SK-N-SH (cell line): ENCODE results near the gene ARID1B. TPM values are rescaled to one million over a fixed set of nuclear protein-coding genes. Genes with fewer than 3 reads are reported as not detected.

Source experiments
- CTCF ChIA-PET: fragments of 300-600, 350-600 bp; formaldehyde crosslinking; extraction: SDS; loops from one replicate; lab custom pipeline; 2021; lab: Yijun Ruan, JAX
- POLR2A ChIA-PET: fragments of 350-600 bp; sonication (Branson Sonifier 250); formaldehyde crosslinking; extraction: SDS; loops from one replicate; lab custom pipeline; 2020; ENCODE audit warnings: antibody characterized with exemption, inconsistent platforms; lab: Yijun Ruan, JAX
- DNase-seq: peaks from one replicate; pipeline ENCODE4 v3.0.0; 2012
- H2AFZ ChIP-seq: fragments of 200-600 bp; sonication (generic); 2 replicates; pipeline ENCODE4 v1.8.1; 2016; ENCODE audit warnings: antibody characterized with exemption, mild to moderate bottlenecking, low read depth
- H3F3A ChIP-seq: fragments of 200-600 bp; sonication (generic); replicated peaks from 2 replicates; pipeline ENCODE3; 2016; ENCODE audit warnings: antibody characterized with exemption, mild to moderate bottlenecking; ENCODE audit not compliant: insufficient read depth
- H3K27ac ChIP-seq, 2 experiments: fragments of 200-500 bp in 1 of 2; fragments of 200-600 bp in 1 of 2; sonication (Bioruptor generic) in 1 of 2; sonication (generic), shearing (Covaris generic) in 1 of 2; 2 replicates each; pipeline versions ENCODE4 v1.5.1 to v1.6.1; 2014 to 2016; ENCODE audit warnings: low read depth in 2 of 2, inconsistent platforms in 1 of 2, low read length in 1 of 2, mild to moderate bottlenecking in 1 of 2, mixed read lengths in 1 of 2
- H3K27me3 ChIP-seq: fragments of 200-600 bp; sonication (generic), shearing (Covaris generic); 2 replicates; pipeline ENCODE4 v1.6.1; 2016; ENCODE audit warnings: mixed run types; ENCODE audit not compliant: insufficient read depth
- H3K36me3 ChIP-seq, 2 experiments: fragments of 200-500 bp in 1 of 2; fragments of 200-600 bp in 1 of 2; sonication (Bioruptor generic) in 1 of 2; sonication (generic) in 1 of 2; replicated peaks in 1 of 2; 2 replicates each; pipeline versions ENCODE3 to v1.5.1; 2014 to 2016; ENCODE audit warnings: low read length in 1 of 2, mild to moderate bottlenecking in 1 of 2; ENCODE audit not compliant: insufficient read depth in 2 of 2, control insufficient read depth in 1 of 2
- H3K4me1 ChIP-seq, 2 experiments: fragments of 200-500 bp in 1 of 2; fragments of 200-600 bp in 1 of 2; sonication (Bioruptor generic) in 1 of 2; sonication (generic), shearing (Covaris generic) in 1 of 2; 2 replicates each; pipeline versions ENCODE4 v1.5.1 to v1.6.1; 2014 to 2016; ENCODE audit warnings: low read depth in 1 of 2, low read length in 1 of 2, mixed run types in 1 of 2; ENCODE audit not compliant: insufficient read depth in 2 of 2, control insufficient read depth in 1 of 2
- H3K4me2 ChIP-seq: fragments of 200-600 bp; sonication (generic), shearing (Covaris generic); 2 replicates; pipeline ENCODE4 v1.6.1; 2017; ENCODE audit warnings: mixed run types
- H3K4me3 ChIP-seq, 2 experiments: fragments of 200-500 bp in 1 of 2; fragments of 200-600 bp in 1 of 2; sonication (Bioruptor generic) in 1 of 2; sonication (generic), shearing (Covaris generic) in 1 of 2; 2 replicates each; pipeline versions ENCODE4 v1.5.1 to v1.8.1; 2014 to 2016; ENCODE audit warnings: low read depth in 2 of 2, inconsistent platforms in 1 of 2, low read length in 1 of 2, mild to moderate bottlenecking in 1 of 2, mixed read lengths in 1 of 2, moderate library complexity in 1 of 2
- H3K79me2 ChIP-seq: fragments of 200-600 bp; sonication (generic); 2 replicates; pipeline ENCODE4 v1.8.1; 2017; ENCODE audit warnings: mild to moderate bottlenecking; ENCODE audit not compliant: insufficient read depth
- H3K9ac ChIP-seq: fragments of 200-600 bp; sonication (generic); 2 replicates; pipeline ENCODE4 v1.6.1; 2017; ENCODE audit warnings: mixed run types
- H3K9me2 ChIP-seq: fragments of 200-600 bp; sonication (generic); 2 replicates; pipeline ENCODE4 v1.6.1; 2017; ENCODE audit warnings: mixed run types
- H3K9me3 ChIP-seq: fragments of 200-600 bp; sonication (generic); 2 replicates; pipeline ENCODE4 v1.6.1; 2017; ENCODE audit warnings: mixed run types, mild to moderate bottlenecking, moderate library complexity
- H4K20me1 ChIP-seq: fragments of 200-600 bp; sonication (generic); 2 replicates; pipeline ENCODE4 v1.6.1; 2017; ENCODE audit warnings: mild to moderate bottlenecking, mixed run types; ENCODE audit not compliant: insufficient read depth
- FOXJ3 ChIP-seq: sonication (generic); formaldehyde crosslinking; IDR thresholded peaks from 2 replicates; pipeline ENCODE4 v1.5.1; 2020; ENCODE audit warnings: mild to moderate bottlenecking, missing genetic modification reagents
- FOXM1 ChIP-seq: IDR thresholded peaks from 2 replicates; pipeline ENCODE4 v1.4.0; 2012; ENCODE audit warnings: low read depth, mild to moderate bottlenecking
- GABPA ChIP-seq: IDR thresholded peaks from 2 replicates; pipeline ENCODE4 v1.4.0; 2012; ENCODE audit warnings: low read depth, mild to moderate bottlenecking
- RCOR1 ChIP-seq: fragments of 150-350 bp; IDR thresholded peaks from 2 replicates; pipeline ENCODE4 v1.6.1; 2017; ENCODE audit warnings: antibody characterized with exemption, low read length
- RFX5 ChIP-seq: IDR thresholded peaks from 2 replicates; pipeline ENCODE4 v1.6.1; 2012; ENCODE audit warnings: mild to moderate bottlenecking, improper control_type of control experiment, low read length
- SIN3A ChIP-seq: IDR thresholded peaks from 2 replicates; pipeline ENCODE4 v1.6.1; 2012; ENCODE audit warnings: low read depth, mild to moderate bottlenecking, low read length, moderate library complexity, borderline replicate concordance
- TEAD4 ChIP-seq: IDR thresholded peaks from 2 replicates; pipeline ENCODE4 v1.4.0; 2012; ENCODE audit warnings: mild to moderate bottlenecking, borderline replicate concordance; ENCODE audit not compliant: insufficient read depth
- YY1 ChIP-seq: IDR thresholded peaks from 2 replicates; pipeline ENCODE4 v1.4.0; 2012; ENCODE audit warnings: low read depth, mild to moderate bottlenecking
- WGBS: methylation state at CpG from one replicate; pipeline ENCODE4 v1.1.6; 2017; ENCODE audit warnings: low lambda C conversion rate; 5-methylcytosine and 5-hydroxymethylcytosine counted together
- polyA plus RNA-seq, 3 experiments: library from polyadenylated mRNA; depleted of rRNA; stranded (reverse); fragments of >200 nt; gene quantifications; 2 replicates each; pipeline ENCODE4 v1.2.3, GENCODE V29; 2012
- TF ChIP-seq, protein P1 (sequence below): IDR thresholded peaks from 2 replicates; pipeline ENCODE4; 2012
- TF ChIP-seq, protein P2 (sequence below): fragments of 200-600 bp; sonication (generic); IDR thresholded peaks from 2 replicates; pipeline ENCODE4 v1.6.1; 2017; ENCODE audit warnings: antibody characterized with exemption, mild to moderate bottlenecking, moderate library complexity
- TF ChIP-seq, protein P3 (sequence below): IDR thresholded peaks from 2 replicates; pipeline ENCODE4 v1.6.1; 2012; ENCODE audit warnings: mild to moderate bottlenecking, low read depth, low read length, moderate library complexity

Gene ARID1B
- polyA plus RNA-seq, 1 of the 3 experiments (the other 2 are of a cell fraction): 13.6 TPM

DNA sequence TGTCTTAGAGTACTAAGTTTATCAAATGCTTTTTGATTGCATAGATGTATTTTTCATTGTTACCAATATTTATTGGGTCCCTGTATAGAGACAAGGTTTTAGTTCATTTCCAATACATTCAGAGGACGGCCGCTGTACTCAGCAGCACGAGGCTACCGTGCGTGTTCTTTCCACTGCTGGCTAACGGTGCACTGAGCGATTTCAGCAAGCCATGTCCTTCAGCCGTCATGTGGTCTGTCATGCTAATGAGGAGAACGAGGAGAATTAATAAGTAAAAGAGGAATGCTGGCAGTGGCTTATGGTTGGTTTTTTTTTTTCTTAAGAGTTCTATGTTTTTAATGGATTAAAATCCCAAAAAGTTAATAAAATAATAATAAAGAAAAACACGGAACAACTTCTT is 253.6 kb downstream of the ARID1B start (continued):
- TF ChIP-seq RFX5 (no peak), FOXJ3 (CRISPR knock-in tag) (no peak), GABPA (no peak), FOXM1 (no peak), SIN3A (no peak)
- TF ChIP-seq, protein P1, sequence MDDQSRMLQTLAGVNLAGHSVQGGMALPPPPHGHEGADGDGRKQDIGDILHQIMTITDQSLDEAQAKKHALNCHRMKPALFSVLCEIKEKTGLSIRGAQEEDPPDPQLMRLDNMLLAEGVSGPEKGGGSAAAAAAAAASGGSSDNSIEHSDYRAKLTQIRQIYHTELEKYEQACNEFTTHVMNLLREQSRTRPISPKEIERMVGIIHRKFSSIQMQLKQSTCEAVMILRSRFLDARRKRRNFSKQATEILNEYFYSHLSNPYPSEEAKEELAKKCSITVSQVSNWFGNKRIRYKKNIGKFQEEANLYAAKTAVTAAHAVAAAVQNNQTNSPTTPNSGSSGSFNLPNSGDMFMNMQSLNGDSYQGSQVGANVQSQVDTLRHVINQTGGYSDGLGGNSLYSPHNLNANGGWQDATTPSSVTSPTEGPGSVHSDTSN: no peak
- TF ChIP-seq, protein P2, sequence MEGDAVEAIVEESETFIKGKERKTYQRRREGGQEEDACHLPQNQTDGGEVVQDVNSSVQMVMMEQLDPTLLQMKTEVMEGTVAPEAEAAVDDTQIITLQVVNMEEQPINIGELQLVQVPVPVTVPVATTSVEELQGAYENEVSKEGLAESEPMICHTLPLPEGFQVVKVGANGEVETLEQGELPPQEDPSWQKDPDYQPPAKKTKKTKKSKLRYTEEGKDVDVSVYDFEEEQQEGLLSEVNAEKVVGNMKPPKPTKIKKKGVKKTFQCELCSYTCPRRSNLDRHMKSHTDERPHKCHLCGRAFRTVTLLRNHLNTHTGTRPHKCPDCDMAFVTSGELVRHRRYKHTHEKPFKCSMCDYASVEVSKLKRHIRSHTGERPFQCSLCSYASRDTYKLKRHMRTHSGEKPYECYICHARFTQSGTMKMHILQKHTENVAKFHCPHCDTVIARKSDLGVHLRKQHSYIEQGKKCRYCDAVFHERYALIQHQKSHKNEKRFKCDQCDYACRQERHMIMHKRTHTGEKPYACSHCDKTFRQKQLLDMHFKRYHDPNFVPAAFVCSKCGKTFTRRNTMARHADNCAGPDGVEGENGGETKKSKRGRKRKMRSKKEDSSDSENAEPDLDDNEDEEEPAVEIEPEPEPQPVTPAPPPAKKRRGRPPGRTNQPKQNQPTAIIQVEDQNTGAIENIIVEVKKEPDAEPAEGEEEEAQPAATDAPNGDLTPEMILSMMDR: no peak

DNA sequence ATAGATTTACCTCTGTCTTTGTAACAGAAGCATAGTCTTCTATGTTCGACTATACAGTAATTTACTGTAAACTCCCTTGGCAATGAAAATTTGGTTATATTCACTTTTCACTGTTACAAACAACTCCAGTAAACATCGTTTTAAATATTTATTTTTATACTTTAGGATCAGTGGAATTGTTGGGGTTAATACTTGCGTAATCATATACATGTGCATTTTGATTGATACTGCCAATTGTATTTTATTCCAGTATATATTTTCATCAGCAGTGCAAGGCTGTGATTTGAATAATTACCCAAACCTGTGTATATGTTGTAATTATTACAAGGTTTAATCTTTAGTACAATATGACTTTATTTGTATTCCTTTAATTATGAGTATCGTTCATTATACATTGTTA is 255.7 kb downstream of the ARID1B start:
- peaks cover 67% of the 10 kb centered on the region for H3K79me2 ChIP-seq
- no peak overlapping the region for H2AFZ ChIP-seq
- CTCF ChIA-PET: interaction anchor here (0.6 to 2.4 kb wide), 7 partner anchors 10 to 1114 kb away, joined by 3 to 23 read pairs (median 7); no protein-coding TSS in a partner anchor

More for the DNA sequence above, 255.7 kb downstream of the ARID1B start:
- Histone ChIP-seq H3K4me2 (peak overlapping the region; percentile 76), H3F3A (peaks cover 14% of the 10 kb centered on the region), H3K9me3 (no peaks in the 10 kb centered on the region), H3K27ac (peak overlapping the region in 1 of 2 experiments; percentile 44; a peak in 1 of 4 replicates), H3K4me3 (peak overlapping the region; percentile 36 to 46; a peak in 1 of 4 replicates), H3K9me2 (no peaks in the 10 kb centered on the region), H3K4me1 (peaks cover 11 to 23% of the 10 kb centered on the region in 2 experiments; a peak in 3 of 4 replicates), H4K20me1 (peaks cover 4% of the 10 kb centered on the region; the same call in 1 of the 2 replicates), H3K27me3 (no peaks in the 10 kb centered on the region), H3K9ac (peak overlapping the region; percentile 63; the same call in 1 of the 2 replicates), H3K36me3 (peaks cover 0 to 9% of the 10 kb centered on the region in 2 experiments)
- no peak for TF ChIP-seq TEAD4
- no peak for TF ChIP-seq YY1
- TF ChIP-seq RCOR1: no peak
- TF ChIP-seq, protein P3, sequence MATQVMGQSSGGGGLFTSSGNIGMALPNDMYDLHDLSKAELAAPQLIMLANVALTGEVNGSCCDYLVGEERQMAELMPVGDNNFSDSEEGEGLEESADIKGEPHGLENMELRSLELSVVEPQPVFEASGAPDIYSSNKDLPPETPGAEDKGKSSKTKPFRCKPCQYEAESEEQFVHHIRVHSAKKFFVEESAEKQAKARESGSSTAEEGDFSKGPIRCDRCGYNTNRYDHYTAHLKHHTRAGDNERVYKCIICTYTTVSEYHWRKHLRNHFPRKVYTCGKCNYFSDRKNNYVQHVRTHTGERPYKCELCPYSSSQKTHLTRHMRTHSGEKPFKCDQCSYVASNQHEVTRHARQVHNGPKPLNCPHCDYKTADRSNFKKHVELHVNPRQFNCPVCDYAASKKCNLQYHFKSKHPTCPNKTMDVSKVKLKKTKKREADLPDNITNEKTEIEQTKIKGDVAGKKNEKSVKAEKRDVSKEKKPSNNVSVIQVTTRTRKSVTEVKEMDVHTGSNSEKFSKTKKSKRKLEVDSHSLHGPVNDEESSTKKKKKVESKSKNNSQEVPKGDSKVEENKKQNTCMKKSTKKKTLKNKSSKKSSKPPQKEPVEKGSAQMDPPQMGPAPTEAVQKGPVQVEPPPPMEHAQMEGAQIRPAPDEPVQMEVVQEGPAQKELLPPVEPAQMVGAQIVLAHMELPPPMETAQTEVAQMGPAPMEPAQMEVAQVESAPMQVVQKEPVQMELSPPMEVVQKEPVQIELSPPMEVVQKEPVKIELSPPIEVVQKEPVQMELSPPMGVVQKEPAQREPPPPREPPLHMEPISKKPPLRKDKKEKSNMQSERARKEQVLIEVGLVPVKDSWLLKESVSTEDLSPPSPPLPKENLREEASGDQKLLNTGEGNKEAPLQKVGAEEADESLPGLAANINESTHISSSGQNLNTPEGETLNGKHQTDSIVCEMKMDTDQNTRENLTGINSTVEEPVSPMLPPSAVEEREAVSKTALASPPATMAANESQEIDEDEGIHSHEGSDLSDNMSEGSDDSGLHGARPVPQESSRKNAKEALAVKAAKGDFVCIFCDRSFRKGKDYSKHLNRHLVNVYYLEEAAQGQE: no peak
- no peak for TF ChIP-seq SIN3A
- POLR2A ChIA-PET: no interaction called here
- WGBS: 80% methylated on average over 4 of the region's 4 CpGs
- DNase-seq: no peak
